K562 (cell line): ENCODE data around the gene TCF19. TPM values are rescaled to one million over a fixed set of nuclear protein-coding genes. Genes with fewer than 3 reads are reported as not detected.
A peak's percentile ranks its signal among the peaks of the same experiment; 100 is the strongest.

Source experiments
- HNRNPK ChIP-seq: fragments of 200-400 bp; formaldehyde crosslinking; IDR thresholded peaks from one replicate; pipeline ENCODE4 v1.6.1; 2018; ENCODE audit warnings: mild to moderate bottlenecking, low read depth, low read length; ENCODE audit not compliant: poor library complexity, severe bottlenecking
- ILF3 ChIP-seq: fragments of 450-650 bp; IDR thresholded peaks from 2 replicates; pipeline ENCODE4 v1.6.1; 2018; ENCODE audit warnings: antibody characterized with exemption, mild to moderate bottlenecking, moderate library complexity, borderline replicate concordance
- KLF1 ChIP-seq: fragments of 450-650 bp; IDR thresholded peaks from 2 replicates; pipeline ENCODE4 v1.6.1; 2016; ENCODE audit warnings: missing genetic modification characterization, missing compliant biosample characterization
- MYNN ChIP-seq, 2 experiments: sonication (generic); formaldehyde crosslinking in 1 of 2; IDR thresholded peaks; 2 replicates each; pipeline versions ENCODE4 v1.5.0 to v1.6.1; 2016 to 2020; ENCODE audit warnings: antibody characterized with exemption in 1 of 2, missing genetic modification reagents in 1 of 2
- PRPF4 ChIP-seq: fragments of 200-400 bp; formaldehyde crosslinking; IDR thresholded peaks from one replicate; pipeline ENCODE4 v1.6.1; 2017; ENCODE audit warnings: low read length, low read depth, mild to moderate bottlenecking; ENCODE audit not compliant: insufficient read depth, poor library complexity, severe bottlenecking
- PTBP1 ChIP-seq: fragments of 200-400 bp; formaldehyde crosslinking; IDR thresholded peaks from 2 replicates; pipeline ENCODE4 v1.6.1; 2017; ENCODE audit warnings: low read depth, low read length
- PTRF ChIP-seq: fragments of 450-650 bp; IDR thresholded peaks from 2 replicates; pipeline ENCODE4 v1.6.1; 2016; ENCODE audit warnings: mild to moderate bottlenecking, missing genetic modification characterization, missing compliant biosample characterization
- SMAD3 ChIP-seq: fragments of 450-650 bp; formaldehyde crosslinking; conservative IDR thresholded peaks from 2 replicates; pipeline ENCODE4 v1.4.0; 2020; ENCODE audit warnings: mild to moderate bottlenecking
- SMAD4 ChIP-seq: fragments of 250-450 bp; sonication (Bioruptor Pico); conservative IDR thresholded peaks from 2 replicates; pipeline ENCODE4 v1.8.0; 2021; ENCODE audit warnings: inconsistent platforms, mild to moderate bottlenecking, moderate library complexity
- SP1 ChIP-seq: sonication (generic); formaldehyde crosslinking; IDR thresholded peaks from 2 replicates; pipeline ENCODE4 v1.8.1; 2022; ENCODE audit warnings: mild to moderate bottlenecking, missing genetic modification reagents
- TARDBP ChIP-seq: fragments of 450-650 bp; IDR thresholded peaks from 2 replicates; pipeline ENCODE4 v1.6.1; 2016
- TEAD1 ChIP-seq, 2 experiments: fragments of 450-650 bp in 1 of 2; sonication (generic) in 1 of 2; formaldehyde crosslinking; IDR thresholded peaks; 2 replicates each; pipeline versions ENCODE4 v1.4.0 to v1.8.0; 2020 to 2022; ENCODE audit warnings: mild to moderate bottlenecking in 2 of 2, missing genetic modification reagents in 1 of 2
- TGIF2 ChIP-seq: sonication (generic); formaldehyde crosslinking; IDR thresholded peaks from 2 replicates; pipeline ENCODE4 v1.8.1; 2022; ENCODE audit warnings: mild to moderate bottlenecking, missing genetic modification reagents, moderate library complexity
- WHSC1 ChIP-seq: IDR thresholded peaks from one replicate; pipeline ENCODE4 v1.6.1; 2012; ENCODE audit warnings: low read length, control low read depth, inconsistent platforms
- ZNF324 ChIP-seq: fragments of 250-450 bp; sonication (Bioruptor Pico); IDR thresholded peaks from 2 replicates; pipeline ENCODE4 v1.4.0; 2020; ENCODE audit warnings: mild to moderate bottlenecking
- ZNF586 ChIP-seq: fragments of 450-650 bp; formaldehyde crosslinking; conservative IDR thresholded peaks from 2 replicates; pipeline ENCODE4 v1.4.0; 2020; ENCODE audit warnings: mild to moderate bottlenecking, moderate library complexity
- ZNF75A ChIP-seq: fragments of 450-650 bp; formaldehyde crosslinking; IDR thresholded peaks from 2 replicates; pipeline ENCODE4 v1.4.0; 2020; ENCODE audit warnings: mild to moderate bottlenecking
- polyA plus RNA-seq, 8 experiments: library from polyadenylated mRNA; depleted of rRNA in 4 of 8; stranded (reverse) in 5 of 8; unstranded in 3 of 8; fragments of >200 nt; fragmentation: Nextera tagmentation in 2 of 8; fragmentation: Illumina TruSeq in 1 of 8; extraction: Ambion mirVana in 2 of 8; extraction: Trizol in 1 of 8; gene quantifications; 2 replicates each; pipeline versions ENCODE4 v1.2.1 to v1.2.3, GENCODE V29; 2011 to 2014; ENCODE audit warnings: inconsistent platforms in 1 of 8, missing spikeins in 1 of 8
- total RNA-seq, 7 experiments: library from RNA; depleted of rRNA in 6 of 7; stranded (reverse); fragments of >200 nt in 6 of 7; fragmentation: Illumina TruSeq in 2 of 7; extraction: Trizol in 2 of 7; gene quantifications; 2 replicates each; pipeline versions ENCODE4 v1.2.1 to v1.2.3, GENCODE V29; 2011 to 2021; ENCODE audit warnings: low replicate concordance in 1 of 7
- TF ChIP-seq, protein P1 (sequence below): sonication (generic); formaldehyde crosslinking; IDR thresholded peaks from 2 replicates; pipeline ENCODE4 v1.8.1; 2023; ENCODE audit warnings: mild to moderate bottlenecking, missing genetic modification reagents
- TF ChIP-seq, protein P2 (sequence below): fragments of 250-450 bp; sonication (Bioruptor Pico); IDR thresholded peaks from 2 replicates; pipeline ENCODE4 v1.8.0; 2022; ENCODE audit warnings: inconsistent platforms
- TF ChIP-seq, protein P3 (sequence below): fragments of 250-450 bp; sonication (Bioruptor Pico); IDR thresholded peaks from 2 replicates; pipeline ENCODE4 v1.4.0; 2020; ENCODE audit warnings: borderline replicate concordance
- TF ChIP-seq, protein P4 (sequence below): fragments of 450-650 bp; formaldehyde crosslinking; IDR thresholded peaks from 2 replicates; pipeline ENCODE4 v1.4.0; 2020; ENCODE audit warnings: mild to moderate bottlenecking, mixed read lengths

The TCF19 gene
- total and polyA plus RNA-seq, 9 of the 15 experiments (the other 6 are each of a cell fraction or from before 2014, with no cell fraction given) = 4.2 to 42.5 (median 25.7) TPM

DNA sequence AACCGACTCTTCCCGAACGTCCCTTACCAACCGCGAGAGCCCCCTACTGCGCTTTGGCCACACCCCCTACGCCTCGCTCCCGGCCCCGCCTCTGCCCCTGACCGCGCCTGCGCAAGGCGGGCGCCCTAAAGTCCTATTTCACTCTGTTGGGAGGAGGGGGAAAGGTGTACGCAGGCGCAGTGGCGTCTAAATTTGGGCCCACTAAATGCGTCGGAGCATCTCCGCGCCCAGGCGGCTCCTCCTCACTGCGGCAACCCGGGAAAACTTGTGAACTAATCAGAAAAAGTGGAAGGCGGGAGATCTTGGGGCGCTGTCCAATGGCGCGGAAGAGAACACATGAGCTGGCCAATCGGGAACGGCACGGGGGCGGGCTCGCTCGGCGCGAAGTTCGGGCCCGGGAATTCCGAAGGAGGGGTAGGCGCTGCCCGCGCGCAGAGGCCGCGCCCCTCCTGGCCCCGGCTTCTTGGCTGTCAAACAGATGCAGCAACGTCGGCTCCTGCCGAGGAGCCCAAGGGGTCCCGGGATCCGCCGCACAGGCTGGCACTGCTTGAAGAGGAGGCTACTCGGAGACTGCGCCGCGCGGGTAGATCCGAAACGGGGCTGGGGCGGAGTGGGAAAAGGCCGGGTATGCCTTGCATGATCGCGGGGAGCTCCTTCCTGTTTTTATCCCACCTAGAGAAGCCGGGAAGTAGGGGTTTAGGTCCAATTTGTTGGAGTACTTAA, at the start of gene TCF19 (continued):
- TF ChIP-seq, protein P1, sequence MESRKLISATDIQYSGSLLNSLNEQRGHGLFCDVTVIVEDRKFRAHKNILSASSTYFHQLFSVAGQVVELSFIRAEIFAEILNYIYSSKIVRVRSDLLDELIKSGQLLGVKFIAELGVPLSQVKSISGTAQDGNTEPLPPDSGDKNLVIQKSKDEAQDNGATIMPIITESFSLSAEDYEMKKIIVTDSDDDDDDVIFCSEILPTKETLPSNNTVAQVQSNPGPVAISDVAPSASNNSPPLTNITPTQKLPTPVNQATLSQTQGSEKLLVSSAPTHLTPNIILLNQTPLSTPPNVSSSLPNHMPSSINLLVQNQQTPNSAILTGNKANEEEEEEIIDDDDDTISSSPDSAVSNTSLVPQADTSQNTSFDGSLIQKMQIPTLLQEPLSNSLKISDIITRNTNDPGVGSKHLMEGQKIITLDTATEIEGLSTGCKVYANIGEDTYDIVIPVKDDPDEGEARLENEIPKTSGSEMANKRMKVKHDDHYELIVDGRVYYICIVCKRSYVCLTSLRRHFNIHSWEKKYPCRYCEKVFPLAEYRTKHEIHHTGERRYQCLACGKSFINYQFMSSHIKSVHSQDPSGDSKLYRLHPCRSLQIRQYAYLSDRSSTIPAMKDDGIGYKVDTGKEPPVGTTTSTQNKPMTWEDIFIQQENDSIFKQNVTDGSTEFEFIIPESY (CRISPR knock-in tag) = no peak
- TF ChIP-seq KLF1 = no peak
- TF ChIP-seq PRPF4 = no peak
- TF ChIP-seq, protein P2, sequence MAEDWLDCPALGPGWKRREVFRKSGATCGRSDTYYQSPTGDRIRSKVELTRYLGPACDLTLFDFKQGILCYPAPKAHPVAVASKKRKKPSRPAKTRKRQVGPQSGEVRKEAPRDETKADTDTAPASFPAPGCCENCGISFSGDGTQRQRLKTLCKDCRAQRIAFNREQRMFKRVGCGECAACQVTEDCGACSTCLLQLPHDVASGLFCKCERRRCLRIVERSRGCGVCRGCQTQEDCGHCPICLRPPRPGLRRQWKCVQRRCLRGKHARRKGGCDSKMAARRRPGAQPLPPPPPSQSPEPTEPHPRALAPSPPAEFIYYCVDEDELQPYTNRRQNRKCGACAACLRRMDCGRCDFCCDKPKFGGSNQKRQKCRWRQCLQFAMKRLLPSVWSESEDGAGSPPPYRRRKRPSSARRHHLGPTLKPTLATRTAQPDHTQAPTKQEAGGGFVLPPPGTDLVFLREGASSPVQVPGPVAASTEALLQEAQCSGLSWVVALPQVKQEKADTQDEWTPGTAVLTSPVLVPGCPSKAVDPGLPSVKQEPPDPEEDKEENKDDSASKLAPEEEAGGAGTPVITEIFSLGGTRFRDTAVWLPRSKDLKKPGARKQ (CRISPR knock-in tag) = no peak
- no peak for TF ChIP-seq MYNN (IDR thresholded peaks at IDR 0.05)
- TF ChIP-seq MYNN (CRISPR knock-in tag; IDR thresholded peaks at IDR 0.05) = no peak
- peak; percentile 82 to 96; a peak in 3 of 4 replicates for TF ChIP-seq TEAD1 (CRISPR knock-in tag; IDR thresholded peaks at IDR 0.05)
- TF ChIP-seq ZNF586 = no peak
- TF ChIP-seq HNRNPK = no peak
- peak; percentile 83; the same call in 1 of the 2 replicates for TF ChIP-seq TGIF2 (CRISPR knock-in tag)
- TF ChIP-seq PTBP1 = no peak
- peak; percentile 78 for TF ChIP-seq SP1
- no peak for TF ChIP-seq PTRF (tag)
- no peak for TF ChIP-seq ILF3
- TF ChIP-seq, protein P3, sequence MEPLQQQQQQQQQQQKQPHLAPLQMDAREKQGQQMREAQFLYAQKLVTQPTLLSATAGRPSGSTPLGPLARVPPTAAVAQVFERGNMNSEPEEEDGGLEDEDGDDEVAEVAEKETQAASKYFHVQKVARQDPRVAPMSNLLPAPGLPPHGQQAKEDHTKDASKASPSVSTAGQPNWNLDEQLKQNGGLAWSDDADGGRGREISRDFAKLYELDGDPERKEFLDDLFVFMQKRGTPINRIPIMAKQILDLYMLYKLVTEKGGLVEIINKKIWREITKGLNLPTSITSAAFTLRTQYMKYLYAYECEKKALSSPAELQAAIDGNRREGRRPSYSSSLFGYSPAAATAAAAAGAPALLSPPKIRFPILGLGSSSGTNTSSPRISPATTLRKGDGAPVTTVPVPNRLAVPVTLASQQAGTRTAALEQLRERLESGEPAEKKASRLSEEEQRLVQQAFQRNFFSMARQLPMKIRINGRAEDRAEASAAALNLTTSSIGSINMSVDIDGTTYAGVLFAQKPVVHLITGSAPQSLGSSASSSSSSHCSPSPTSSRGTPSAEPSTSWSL (CRISPR knock-in tag) = no peak
- 0 out of 2 replicates have a peak, but pooled peaks have one; percentile 27 for TF ChIP-seq SMAD4 (CRISPR knock-in tag)
- no peak; the same call in 1 of the 2 replicates for TF ChIP-seq TARDBP
- no peak for TF ChIP-seq ZNF75A
- TF ChIP-seq ZNF324 (CRISPR knock-in tag) = no peak
- TF ChIP-seq, protein P4, sequence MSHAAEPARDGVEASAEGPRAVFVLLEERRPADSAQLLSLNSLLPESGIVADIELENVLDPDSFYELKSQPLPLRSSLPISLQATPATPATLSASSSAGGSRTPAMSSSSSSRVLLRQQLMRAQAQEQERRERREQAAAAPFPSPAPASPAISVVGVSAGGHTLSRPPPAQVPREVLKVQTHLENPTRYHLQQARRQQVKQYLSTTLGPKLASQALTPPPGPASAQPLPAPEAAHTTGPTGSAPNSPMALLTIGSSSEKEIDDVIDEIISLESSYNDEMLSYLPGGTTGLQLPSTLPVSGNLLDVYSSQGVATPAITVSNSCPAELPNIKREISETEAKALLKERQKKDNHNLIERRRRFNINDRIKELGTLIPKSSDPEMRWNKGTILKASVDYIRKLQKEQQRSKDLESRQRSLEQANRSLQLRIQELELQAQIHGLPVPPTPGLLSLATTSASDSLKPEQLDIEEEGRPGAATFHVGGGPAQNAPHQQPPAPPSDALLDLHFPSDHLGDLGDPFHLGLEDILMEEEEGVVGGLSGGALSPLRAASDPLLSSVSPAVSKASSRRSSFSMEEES (CRISPR knock-in tag) = no peak
- TF ChIP-seq SMAD3 = no peak
- TF ChIP-seq WHSC1 = no peak
